ENCODE results near the gene OR10K2.
"Not testable (repeated sequence)": the region's sequence is repeated elsewhere in the genome, so short reads cannot be mapped to it uniquely, and the experiment has no call there.

Gene OR10K2

GRCh38 chr1:158426137-158426536 is at the start of gene OR10K2:
Gene OR10K2, minus strand, starts transcription at chr1:158426237. Its CDS starts 5,371 bp downstream, at chr1:158420866.
- no peak for DNase-seq

- no peak for DNase-seq
Observed at GRCh38 chr1:158471920-158472319, 45.9 kb upstream of the OR10K2 start, which contains the start of gene OR10R2. Gene OR10R2, plus strand, starts transcription at chr1:158472220. Its CDS starts 106 bp downstream, at chr1:158472326.

- no peak for DNase-seq
Observed at GRCh38 chr1:158461534-158461933, 35.5 kb upstream of the OR10K2 start, which contains the start of gene OR10K1. Gene OR10K1, plus strand, starts transcription at chr1:158461834. Its CDS starts 3,728 bp downstream, at chr1:158465562.

- no peak for DNase-seq
Observed at GRCh38 chr1:158458263-158458662, 32.2 kb upstream of the OR10K2 start.

- no peak for DNase-seq
Observed at GRCh38 chr1:158457246-158457645, 31.2 kb upstream of the OR10K2 start.

- DNase-seq = no peak
Observed at GRCh38 chr1:158454537-158454936, 28.5 kb upstream of the OR10K2 start.

- DNase-seq = no peak
Observed at GRCh38 chr1:158445376-158445775, 19.3 kb upstream of the OR10K2 start.

- DNase-seq = no peak
Observed at GRCh38 chr1:158434741-158435140, 8.7 kb upstream of the OR10K2 start.

GRCh38 chr1:158430163-158430562 is 4.1 kb upstream of the OR10K2 start:
- DNase-seq = not testable (repeated sequence)

- DNase-seq = no peak
Observed at GRCh38 chr1:158425027-158425426, 1.0 kb downstream of the OR10K2 start.

- DNase-seq = no peak
Observed at GRCh38 chr1:158422212-158422611, 3.8 kb downstream of the OR10K2 start.

GRCh38 chr1:158417586-158417985 is 8.5 kb downstream of the OR10K2 start:
- DNase-seq = no peak

GRCh38 chr1:158414651-158415345 is 11.2 kb downstream of the OR10K2 start:
- no peak for DNase-seq

GRCh38 chr1:158407092-158407491 is 18.9 kb downstream of the OR10K2 start:
- DNase-seq = no peak

- no peak for DNase-seq
Observed at GRCh38 chr1:158400871-158401270, 25.2 kb downstream of the OR10K2 start.

GRCh38 chr1:158398818-158399514 is 27.1 kb downstream of the OR10K2 start, which contains the start of gene OR10T2:
Gene OR10T2, minus strand, starts transcription at chr1:158399466. Its CDS starts 0 bp downstream, at chr1:158399466.
- DNase-seq = no peak

GRCh38 chr1:158396646-158397045 is 29.4 kb downstream of the OR10K2 start:
- no peak for DNase-seq

- DNase-seq = no peak
Observed at GRCh38 chr1:158393476-158393875, 32.6 kb downstream of the OR10K2 start.

GRCh38 chr1:158391099-158391498 is 34.9 kb downstream of the OR10K2 start:
- no peak for DNase-seq

- DNase-seq = no peak
Observed at GRCh38 chr1:158390331-158390730, 35.7 kb downstream of the OR10K2 start.

GRCh38 chr1:158374860-158375259 is 51.2 kb downstream of the OR10K2 start:
- no peak for DNase-seq

- not testable (repeated sequence) for DNase-seq
Observed at GRCh38 chr1:158374101-158374500, 51.9 kb downstream of the OR10K2 start.

GRCh38 chr1:158371188-158371953 is 54.7 kb downstream of the OR10K2 start:
- peak; percentile 23 to 45 for DNase-seq

Data from activated CD4-positive, alpha-beta T cell treated with anti-CD3 and anti-CD28 coated beads, Interleukin-2, amount 50 U/mL, for 48 hours (primary cell).